ENCODE data around the gene PARL.
"Not testable (repeated sequence)": the region's sequence is repeated elsewhere in the genome, so short reads cannot be mapped to it uniquely, and the experiment has no call there.

The PARL gene

DNA sequence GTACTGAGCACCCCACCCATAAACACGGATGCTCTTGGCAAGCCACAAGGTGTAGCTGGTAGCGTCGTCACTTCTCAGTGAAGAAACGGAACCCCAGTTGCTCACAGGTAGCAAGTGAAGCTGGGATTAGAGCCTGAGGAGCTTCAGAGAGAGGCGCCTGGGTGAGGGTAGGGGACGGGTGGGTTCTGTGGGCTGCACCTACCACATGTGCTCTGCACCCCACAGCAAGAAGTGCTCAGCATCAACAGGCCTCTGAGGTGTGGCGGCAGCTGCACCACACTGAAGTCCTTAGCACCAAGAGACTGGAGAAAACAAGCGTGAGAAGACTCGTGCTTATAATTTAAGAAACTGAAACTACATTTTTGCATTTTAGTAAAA lies 69.1 kb downstream of the PARL start:
- no peak for DNase-seq

DNA sequence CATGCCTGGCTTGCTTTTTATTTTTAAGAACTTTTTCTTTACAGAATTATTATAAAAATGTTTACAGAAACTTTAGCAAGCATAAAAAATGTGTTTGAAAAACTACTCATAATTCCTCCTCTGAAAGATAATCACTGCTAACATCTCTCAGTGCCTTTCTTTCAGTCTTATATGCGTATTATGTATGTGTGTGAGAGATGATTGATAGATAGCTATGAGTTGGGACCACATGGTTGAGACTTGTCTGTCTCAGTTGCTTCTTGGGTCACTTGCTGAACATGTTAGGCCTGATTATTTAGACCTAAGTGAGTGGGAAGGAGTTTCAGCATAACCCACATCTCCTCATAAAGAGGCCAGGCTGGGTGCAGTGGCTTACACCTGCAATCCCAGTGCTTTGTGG lies 70.4 kb downstream of the PARL start:
- DNase-seq: no peak

DNA sequence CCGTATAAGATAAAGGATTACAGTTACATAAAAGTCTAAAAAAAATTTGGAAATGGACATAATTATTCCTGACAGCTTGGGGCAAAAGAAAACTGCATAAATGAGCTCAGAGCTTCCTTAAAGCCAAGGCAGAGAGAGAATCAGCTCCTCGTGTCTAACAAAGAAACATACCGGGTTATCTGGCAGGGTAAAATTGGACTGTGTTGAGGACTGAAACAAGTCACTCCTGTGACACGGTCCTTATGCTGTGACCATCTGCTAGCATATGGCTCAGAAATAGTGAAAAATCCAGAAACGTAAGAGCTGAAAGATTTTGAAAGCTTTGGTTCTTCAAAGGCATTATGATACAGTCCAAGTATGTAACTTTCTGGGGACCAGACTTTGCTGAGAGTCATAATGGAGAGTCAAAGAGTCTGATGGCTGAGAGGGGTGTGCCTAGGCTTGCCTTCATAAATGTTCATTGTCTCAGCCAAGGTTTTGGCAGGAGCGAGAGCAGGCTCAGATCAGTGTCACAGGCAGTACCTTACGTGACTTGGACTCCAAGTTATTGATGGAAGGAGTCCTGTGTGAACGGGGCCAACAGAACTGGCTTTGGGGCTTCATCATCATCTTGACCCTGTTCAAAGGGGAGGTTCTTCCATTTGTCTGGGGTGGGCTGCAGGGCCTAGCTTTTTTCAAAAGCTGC lies 71.8 kb downstream of the PARL start:
- no peak for DNase-seq

DNA sequence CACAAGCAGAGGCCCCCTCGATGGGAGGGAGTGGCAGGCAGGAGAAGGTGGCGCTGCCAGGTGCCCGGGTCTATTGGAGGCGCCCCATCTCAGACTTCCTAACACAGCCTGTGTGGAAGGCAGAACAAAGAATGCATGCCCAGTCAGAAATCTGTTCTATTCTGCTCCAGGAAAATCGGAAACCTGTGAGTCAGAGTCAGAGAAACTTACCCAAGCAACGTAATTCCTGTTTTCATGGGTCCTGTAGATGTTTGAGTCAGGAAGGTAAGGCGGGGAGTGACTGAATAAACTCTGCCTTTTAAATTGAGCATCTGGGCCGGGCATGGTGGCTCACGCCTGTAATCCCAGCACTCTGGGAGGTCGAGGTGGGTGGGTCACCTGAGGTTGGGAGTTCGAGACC lies 73.0 kb downstream of the PARL start:
- no peak for DNase-seq

DNA sequence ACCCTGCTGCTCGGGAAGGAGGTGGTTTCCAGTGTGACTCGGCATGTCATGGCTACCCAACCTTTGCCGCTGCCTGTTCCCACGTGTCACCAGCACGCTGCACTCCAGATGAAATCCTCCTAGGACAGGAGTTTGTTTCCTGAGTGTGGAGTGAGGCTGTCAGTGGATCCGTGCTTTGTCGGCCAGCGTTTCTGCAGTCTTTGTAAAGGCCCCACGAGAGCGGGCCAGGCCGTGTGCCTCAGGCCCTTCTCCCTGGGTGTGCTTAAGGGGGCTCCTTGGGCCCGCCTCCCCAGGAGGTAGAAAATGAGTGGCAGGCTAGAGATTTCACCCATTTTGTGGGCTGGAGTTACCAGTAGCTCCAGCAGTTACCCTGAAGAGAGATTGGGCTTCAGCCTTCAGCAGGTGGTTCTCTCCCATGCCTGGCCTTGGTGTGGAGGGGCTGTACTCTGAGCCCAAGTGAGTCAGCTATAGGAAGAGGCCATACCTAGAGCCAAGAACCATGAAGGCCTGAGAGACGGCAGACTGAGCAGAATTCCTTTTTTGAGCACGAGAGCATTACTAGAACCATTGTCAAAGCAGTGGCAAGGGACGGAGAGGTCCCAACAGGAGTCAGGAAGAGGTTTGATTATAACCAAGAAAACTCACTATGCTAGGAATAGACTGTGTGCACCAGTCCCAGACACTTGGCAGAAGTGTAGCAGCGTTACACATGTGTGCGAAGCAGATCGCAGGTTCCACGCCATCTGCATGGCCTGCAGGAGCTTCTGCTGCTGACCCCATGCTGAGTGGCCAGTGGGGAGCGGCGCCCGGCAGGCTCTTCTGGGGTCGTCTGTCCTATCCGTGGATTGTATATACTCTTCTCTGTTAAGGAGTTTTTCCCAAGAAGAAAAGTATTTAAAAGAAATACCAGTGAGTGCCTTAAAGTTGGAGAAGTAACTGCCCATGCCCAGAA lies 73.8 kb downstream of the PARL start:
- DNase-seq: no peak

DNA sequence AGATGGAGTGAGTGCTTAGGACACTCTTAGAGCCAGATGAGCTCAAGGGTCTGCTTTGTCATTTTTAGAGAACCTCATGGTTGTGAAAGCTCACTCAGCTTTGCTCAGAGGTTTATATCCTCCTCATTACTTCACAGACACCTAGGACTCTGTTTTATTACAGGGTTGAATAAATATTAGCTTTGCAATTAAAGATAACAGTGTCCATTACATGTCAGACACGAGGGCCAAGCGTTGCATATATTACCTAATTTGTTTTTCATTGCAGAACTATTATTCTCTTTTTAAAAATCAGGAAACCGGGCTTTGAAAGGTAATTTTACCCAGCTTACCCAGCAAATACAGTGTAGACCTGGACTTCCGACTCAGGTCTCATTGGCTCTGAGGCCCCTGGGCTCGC lies 75.4 kb downstream of the PARL start:
- DNase-seq: peak; percentile 76

DNA sequence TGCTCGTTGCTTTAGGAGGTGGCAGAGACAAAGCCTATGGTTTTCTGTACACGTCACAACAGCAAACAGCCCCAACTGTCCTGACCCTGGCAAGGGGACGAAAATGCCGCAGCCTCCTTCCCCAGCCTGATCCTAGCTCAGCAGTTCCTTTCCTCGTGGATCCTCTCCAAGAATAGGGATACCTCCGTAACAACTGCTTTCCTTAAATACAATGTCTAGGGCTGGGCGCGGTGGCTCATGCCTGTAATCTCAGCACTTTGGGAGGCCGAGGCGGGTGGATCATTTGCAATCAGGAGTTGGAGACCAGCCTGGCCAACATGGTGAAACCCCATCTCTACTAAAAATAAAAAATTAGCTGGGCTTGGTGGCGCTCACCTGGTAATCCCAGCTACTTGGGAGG lies 76.3 kb downstream of the PARL start:
- DNase-seq: no peak

DNA sequence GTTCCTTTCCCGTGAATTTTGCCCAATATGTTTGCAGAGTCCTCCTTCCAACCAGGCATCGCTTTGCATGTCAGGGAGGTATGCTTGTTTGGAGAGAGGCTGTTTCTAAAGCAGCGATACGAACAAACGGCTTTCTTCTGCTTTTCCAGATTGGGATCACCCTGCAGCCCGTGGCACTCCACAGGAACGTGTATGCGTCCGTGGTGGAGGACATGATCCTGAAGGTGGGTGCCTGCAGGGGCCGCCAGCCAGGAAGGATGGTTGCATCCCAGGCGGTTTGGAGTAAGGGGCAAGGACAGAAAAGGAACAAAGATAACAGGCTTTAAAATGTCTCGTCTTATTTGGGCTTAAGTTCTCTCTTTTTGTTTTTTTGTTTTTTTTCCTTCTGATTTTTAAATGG lies 76.8 kb downstream of the PARL start:
- no peak for DNase-seq

DNA sequence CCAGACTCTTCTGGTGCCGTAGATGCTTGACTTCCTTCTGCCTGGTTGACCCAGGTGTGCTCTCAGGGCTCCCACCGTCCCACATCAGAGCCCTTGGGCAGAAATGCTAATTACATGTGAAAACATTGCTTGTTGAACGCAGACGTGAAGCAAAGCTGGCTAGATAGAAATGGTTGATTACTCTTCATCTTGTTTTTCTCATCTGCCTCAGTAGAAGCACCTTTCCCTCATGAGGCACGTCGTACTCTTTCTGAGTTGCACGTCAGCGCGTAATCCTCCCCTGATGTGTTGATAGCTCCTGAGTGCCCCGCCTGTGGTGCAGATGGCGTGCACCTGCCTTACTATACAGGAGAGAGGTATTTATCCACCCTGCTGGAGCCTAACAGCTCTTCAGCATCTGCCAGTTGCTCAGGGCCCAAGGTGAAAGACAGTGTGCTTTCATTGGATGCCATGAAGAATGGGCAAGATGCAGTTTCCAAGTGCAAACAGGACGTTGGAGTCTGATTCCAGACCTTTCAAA lies 77.4 kb downstream of the PARL start:
- peak; percentile 91 for DNase-seq

DNA sequence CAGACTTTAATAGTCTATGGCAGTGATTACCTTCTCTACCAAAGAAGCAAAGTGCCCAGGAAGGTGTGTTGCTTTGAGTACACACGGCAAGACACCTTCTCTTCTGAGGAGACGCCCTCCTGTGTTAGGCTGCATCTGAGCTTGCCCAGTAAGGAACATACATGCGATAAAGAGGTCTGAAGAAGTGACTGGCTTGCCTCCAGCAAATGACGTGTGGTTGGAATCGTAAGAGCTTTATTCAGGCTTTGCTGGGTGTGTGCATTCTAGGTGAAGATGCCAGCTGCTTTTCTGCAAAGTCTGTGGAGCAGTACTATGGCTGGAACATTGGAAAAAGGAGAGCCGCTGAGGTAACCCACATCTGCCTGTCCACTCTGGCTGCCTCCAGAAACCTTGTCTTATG lies 81.7 kb downstream of the PARL start:
- DNase-seq: no peak

DNA sequence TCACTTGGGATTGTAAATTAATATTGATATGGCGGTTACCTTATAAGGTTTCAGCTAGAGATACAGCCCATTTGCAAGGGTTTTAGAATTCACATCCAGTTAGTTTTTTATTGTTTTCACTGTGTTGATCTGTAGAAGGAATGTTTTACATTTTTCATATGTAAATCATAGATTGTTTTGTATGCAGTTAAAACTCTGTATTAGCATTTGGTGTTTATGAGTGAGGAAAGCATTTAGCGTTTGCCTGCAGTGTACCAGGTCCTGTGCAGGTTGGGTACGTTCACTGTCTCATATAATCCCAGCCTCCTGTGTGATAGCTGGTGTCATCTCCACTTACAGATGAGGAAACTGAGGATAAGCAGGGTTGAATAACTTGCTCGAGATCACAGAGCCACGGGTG lies 83.1 kb downstream of the PARL start:
- DNase-seq: no peak

DNA sequence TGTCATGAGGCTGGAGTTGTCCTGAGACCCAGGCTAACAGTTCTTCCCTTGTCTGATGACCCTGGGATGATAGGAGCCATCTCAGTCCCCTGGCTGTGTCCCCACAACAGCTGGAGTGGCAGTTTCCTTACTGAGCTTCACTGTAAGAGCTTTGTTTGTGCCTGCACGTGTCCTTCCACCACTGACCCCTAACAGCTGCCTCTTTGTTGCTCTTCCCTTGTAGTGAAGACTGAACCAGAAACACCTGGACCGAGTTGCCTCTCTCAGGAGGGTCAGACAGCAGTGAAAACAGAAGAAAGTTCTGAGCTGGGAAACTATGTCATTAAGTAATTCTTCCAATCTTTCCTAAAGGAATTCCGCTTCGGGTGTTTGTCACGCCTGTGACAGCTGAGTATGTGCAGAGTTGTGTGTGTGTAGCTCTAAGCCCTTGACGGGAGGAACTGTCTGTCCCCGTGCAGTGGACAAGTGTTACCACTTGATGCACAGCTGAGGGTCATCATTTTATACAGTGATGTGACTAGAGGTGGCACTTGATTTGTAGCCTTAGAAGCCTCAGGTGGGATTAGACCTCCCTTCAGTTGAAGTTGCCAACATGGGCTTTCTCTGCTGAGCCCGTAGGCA lies 84.3 kb downstream of the PARL start:
- DNase-seq: no peak

DNA sequence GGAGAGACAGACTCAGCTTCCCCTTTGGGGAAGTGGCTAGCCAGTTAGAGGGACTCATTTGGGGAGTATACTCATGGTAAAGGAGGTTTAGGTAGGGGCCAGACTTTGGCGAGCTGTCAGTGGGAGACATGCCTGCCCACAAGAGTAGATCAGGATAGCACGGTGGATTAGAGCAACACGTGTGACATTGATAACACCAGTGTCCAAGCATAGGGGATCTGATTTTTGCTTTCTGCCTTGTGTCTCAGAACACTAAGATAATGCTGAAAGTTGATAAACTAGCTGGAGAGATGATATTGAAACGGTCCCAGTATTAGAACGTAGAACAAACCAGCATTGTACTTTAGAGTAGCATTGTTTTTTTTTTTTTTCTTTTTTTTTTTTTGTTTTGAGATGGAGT lies 85.2 kb downstream of the PARL start:
- no peak for DNase-seq

DNA sequence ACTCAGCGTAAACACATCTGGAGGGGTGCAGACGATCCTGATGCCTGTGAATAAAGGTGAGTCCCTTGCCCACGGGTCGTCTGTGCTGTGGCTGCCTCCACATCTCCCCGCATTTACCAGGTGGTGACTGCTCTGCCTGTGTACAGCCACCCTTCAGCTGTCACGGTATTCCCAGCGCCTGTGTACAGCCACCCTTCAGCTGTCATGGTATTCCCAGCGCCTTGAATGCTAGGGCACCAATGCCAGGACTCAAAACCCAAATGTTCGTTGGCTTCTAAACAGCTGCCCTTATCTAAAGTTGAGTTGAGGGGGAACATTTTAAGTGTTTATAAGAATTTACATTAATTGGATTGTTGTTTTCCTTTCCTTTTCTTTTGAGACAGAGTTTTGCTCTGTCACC lies 86.7 kb downstream of the PARL start:
- no peak for DNase-seq

DNA sequence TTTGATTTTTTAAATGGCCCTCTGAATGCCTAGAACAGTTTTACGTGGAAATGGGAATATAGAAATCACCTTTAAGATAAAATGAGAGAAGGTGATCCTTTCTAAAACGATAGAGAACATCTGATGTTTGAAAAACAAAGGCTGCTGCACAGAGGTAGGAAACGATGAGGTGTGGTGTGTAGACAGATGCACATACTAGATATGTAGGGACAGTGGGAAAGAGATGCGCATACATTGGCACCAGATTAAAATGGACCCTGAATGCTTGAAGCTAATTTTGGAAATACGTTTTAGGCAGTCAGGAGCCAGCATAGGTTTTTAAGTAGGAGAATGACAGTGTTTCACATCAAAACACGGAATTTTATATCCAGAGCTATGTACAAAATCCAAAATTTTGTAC lies 88.3 kb downstream of the PARL start:
- DNase-seq: no peak

DNA sequence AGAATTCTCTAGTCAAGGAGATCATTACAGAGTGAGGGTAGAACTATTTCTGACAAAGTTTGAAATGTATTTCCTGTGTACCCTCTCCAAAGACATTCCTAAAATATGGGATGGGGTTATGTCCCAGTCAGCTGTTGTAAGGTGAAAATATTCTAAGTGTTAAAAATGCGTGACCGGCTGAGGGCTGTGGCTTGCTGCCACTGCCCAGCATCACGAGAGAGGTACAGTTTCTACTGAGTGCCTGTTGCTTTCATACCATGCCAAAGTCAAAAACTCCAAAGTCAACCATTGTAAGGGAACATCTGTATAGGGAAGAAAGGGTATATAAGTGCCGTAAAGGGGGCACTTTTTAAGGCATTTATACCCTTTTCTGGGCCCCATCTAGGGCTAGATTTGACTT lies 90.2 kb downstream of the PARL start:
- DNase-seq: no peak

DNA sequence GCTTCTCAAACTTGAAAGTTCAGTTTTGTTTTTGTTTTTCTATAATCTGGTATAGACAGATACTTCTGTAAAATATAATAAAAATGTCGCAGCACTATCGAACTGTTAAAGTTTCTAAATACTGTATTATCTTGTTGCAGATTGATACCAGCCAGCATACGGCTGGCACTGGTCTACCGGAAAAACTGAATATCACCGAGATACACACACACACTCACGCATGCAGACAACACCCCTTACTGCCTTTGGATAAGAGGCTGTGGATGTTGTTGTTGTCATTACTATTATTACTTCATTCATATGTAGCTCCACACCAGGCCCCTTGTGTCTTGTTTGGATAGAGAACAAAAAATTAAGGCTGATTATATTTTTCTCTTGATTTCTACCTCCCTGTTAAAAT lies 91.7 kb downstream of the PARL start:
- no peak for DNase-seq

DNA sequence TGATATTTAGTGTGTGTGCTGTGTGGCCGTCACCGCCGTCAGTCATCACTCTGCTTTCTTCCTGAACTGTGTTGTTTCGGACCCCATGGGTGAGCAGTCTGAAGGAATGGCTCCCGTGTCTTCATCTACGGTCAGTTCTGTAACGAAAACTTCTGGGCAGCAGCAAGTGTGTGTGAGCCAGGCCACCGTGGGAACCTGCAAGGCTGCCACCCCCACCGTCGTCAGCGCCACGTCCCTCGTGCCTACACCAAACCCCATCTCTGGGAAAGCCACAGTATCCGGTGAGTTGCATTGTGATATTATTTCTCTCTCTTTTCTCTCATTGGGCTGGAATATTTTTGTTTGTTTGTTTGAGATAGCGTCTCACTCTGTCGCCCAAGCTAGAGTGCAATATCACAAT lies 94.0 kb downstream of the PARL start:
- no peak for DNase-seq

DNA sequence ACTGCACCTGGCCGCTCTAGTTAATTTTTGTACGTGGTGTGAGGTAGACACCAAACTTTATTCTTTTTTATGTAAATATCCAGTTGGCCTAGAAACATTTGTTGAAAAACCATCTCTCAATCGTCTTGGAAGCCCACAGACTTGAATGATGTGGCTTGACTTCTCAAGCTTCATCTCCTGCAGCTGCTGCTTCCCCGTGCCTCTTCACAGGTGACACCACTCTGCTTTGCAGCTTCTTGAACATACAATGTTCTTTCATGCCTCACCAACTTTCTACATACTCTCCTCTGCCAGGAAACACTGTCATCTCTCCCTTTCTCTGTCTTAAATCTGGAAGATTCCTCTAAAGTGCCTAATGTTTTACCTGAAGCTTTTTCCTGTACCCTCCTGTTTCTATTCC lies 94.9 kb downstream of the PARL start:
- DNase-seq: no peak

DNA sequence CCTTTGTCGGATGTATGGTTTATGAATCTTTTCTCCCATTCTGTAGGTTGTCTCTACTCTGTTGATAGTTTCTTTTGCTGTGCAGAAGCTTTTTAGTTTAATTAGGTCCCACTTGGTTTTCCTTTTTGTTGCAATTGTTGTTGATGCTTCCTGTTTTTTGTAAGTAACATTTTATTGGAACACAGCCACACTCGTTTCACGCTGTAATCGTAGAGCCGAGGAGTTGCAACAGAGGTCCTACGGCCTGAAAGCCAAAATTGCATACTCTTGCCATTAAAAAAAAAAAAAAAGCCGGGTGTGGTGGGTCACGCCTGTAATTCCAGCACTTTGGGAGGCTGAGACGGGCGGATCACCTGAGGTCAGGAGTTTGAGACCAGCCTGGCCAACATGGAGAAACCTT lies 100.2 kb downstream of the PARL start:
- not testable (repeated sequence) for DNase-seq

DNA sequence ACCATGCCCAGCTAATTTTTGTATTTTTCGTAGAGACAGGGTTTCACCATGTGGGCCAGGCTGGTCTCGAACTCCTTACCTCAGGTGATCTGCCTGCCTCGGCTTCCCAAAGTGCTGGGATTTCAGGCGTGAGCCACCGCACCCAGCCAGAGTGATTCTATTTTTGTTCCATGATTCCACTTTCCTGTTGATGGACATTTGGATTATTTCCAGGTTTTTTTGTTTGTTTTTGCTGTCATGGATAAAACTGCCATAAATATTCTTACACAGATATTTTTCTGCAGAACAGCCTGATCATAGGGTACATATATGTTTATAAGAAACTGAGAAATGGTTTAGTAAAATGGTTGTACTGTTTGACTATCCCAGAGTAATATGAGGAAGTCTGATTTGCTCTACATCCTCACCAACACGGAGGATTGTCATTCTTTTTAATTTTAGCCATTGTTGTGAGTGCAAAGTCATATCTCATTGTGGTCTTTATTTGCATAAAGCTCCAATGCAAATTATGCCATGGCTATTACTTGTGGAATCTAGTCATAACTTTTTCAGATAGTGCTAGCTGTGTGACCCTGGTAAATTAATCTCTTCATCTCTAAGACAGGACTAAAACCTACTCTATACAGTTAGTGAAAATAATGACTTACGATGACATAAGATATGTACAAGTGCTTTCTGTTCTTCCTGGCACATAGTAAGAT lies 102.0 kb downstream of the PARL start:
- DNase-seq: no peak

DNA sequence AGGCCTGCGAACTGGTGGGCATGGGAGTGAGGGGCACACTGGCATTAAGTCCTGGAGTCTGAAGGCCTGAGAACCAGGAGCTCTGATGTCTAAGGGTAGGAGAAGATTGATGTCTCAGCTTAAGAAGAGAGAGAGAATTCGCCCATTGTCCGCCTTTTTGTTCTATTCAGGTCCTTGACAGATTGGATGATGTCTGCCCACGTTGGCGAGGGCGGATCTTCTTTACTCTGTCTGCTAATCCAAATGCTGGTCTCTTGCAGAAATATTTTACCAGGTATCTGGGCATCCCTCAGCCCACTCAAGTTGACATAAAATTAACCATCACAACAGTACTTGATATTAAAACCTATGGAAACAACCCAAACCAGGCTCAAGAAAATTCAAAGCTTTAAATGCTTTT lies 103.4 kb downstream of the PARL start:
- DNase-seq: no peak

DNA sequence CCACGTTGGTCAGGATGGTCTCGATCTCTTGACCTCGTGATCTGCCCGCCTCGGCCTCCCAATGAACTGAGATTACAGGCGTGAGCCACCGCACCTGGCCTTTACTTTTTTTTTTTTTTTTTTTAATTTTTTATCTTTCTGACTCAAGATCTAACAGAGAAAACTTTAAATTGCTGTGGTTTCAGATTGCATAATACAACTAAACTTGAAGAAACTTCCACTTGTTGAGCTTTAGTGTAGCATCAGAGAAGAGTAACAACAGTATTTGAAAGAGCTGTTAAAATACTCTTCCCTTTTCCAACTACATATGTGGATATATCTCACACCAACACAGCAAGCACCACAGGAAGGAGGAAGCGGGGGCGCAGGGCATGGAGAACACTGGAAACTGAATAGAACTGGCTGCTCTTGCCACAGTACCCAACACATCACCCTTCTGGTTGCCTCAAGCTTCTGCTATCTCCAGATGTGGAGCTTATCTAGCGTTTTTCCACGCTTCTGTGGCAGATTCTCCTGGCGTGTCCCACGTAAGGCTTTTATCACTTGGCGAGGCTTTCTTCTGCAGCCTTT lies 104.7 kb downstream of the PARL start:
- no peak for DNase-seq

Measured in NCI-H510A (cell line).